ENCODE data around the gene DIPK2A. TPM values are rescaled to one million over a fixed set of nuclear protein-coding genes. Genes with fewer than 3 reads are reported as not detected.

The DIPK2A gene
- total RNA-seq, 2 donors from 2014 or later, result 19.3 to 58.8 TPM

GRCh38 chr3:144015133-144015532 lies 43.5 kb downstream of the DIPK2A start:
- 96% methylated on average over 3 of the region's 3 CpGs for WGBS
- TF ChIP-seq POLR2A (IDR thresholded peaks at IDR 0.05) (no peak), CTCF (IDR thresholded peaks at IDR 0.05) (no peak), POLR2AphosphoS5 (IDR thresholded peaks at IDR 0.05) (no peak)

DNA sequence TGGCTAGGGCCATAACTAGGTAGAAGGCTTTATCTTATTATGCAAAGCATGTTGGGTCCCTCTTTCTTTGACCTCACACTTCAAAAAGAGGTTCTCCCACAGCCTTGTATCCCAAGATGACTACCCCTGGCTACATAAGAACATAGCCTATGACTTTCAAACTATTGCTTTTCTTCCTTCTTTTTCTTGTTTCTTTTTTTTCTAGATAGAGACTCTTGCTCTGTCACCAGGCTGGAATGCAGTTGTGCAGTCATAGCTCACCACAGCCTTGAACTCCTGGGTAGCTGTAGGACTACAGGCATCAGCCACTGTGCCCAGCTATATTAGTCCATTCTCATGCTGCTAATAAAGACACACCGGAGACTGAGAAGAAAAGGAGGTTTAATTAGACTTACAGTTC lies 47.2 kb downstream of the DIPK2A start:
- intact Hi-C loops (cut with DNase I), result no loop called here
- no peaks in the 10 kb centered on the region for H3K27me3 ChIP-seq (replicated peaks; ENCODE audit: insufficient read depth)
- no peak overlapping the region for H3K4me3 ChIP-seq
- H3K9me3 ChIP-seq, result no peaks in the 10 kb centered on the region
- H3K4me1 ChIP-seq (replicated peaks), result no peaks in the 10 kb centered on the region
- 96% methylated on average over 1 of the region's 1 CpG for WGBS
- H3K36me3 ChIP-seq, result no peaks in the 10 kb centered on the region
- no peak for DNase-seq (ENCODE audit: low spot score)
- H3K27ac ChIP-seq, result no peak overlapping the region
- TF ChIP-seq POLR2AphosphoS5 (IDR thresholded peaks at IDR 0.05) (no peak), POLR2A (IDR thresholded peaks at IDR 0.05) (no peak), CTCF (IDR thresholded peaks at IDR 0.05) (no peak)

More at GRCh38 chr3:144015133-144015532, 43.5 kb downstream of the DIPK2A start:
- H3K4me3 ChIP-seq, result no peak overlapping the region
- H3K27me3 ChIP-seq (replicated peaks; ENCODE audit: insufficient read depth), result no peaks in the 10 kb centered on the region
- intact Hi-C loops (cut with DNase I), result no loop called here
- no peaks in the 10 kb centered on the region for H3K9me3 ChIP-seq
- H3K4me1 ChIP-seq (replicated peaks), result no peaks in the 10 kb centered on the region
- no peak overlapping the region for H3K27ac ChIP-seq
- H3K36me3 ChIP-seq, result no peaks in the 10 kb centered on the region
- DNase-seq (ENCODE audit: low spot score), result no peak

Other genes starting within 250 kb of the DIPK2A start
- gene SLC9A9, start 123.4 kb upstream of the DIPK2A start, total RNA-seq, result 10 to 100 TPM; 23.6 to 31.0 TPM